SKM-1 treated with dmso at 0.1 percent for 144 hours (cell line): Measurements from ENCODE around the gene CNIH2.
"Not testable (repeated sequence)": the region's sequence is repeated elsewhere in the genome, so short reads cannot be mapped to it uniquely, and the experiment has no call there.

Source experiments
- DNase-seq: peaks from one replicate; lab custom pipeline; 2025; ENCODE audit not compliant: unreplicated experiment; lab: John Stamatoyannopoulos, UW

Gene CNIH2

GRCh38 chr11:66275984-66276612 is 1.9 kb upstream of the CNIH2 start:
- no peak for DNase-seq

DNA sequence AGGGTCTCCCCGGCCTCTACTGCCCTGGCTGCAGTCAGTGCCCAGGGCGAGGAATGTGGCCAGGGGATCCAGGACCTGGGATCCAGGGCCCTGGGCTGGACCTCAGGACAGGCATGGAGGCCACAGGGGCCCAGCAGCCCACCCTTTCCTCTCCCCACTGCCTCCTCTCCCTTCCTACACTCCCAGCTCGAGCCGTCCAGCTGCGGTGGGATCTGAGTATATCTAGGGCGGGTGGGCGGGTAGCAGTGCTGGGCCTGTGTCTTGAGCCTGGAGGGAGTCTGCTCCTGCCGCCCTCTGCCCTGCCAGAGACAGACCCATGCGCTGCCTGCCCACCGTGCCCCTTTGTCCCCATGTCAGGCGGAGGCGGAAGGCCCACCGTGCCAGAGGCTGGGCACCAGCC is 1.4 kb upstream of the CNIH2 start:
- DNase-seq: not testable (repeated sequence)

- not testable (repeated sequence) for DNase-seq
Measured at GRCh38 chr11:66277064-66277463, 911 bp upstream of the CNIH2 start.

DNA sequence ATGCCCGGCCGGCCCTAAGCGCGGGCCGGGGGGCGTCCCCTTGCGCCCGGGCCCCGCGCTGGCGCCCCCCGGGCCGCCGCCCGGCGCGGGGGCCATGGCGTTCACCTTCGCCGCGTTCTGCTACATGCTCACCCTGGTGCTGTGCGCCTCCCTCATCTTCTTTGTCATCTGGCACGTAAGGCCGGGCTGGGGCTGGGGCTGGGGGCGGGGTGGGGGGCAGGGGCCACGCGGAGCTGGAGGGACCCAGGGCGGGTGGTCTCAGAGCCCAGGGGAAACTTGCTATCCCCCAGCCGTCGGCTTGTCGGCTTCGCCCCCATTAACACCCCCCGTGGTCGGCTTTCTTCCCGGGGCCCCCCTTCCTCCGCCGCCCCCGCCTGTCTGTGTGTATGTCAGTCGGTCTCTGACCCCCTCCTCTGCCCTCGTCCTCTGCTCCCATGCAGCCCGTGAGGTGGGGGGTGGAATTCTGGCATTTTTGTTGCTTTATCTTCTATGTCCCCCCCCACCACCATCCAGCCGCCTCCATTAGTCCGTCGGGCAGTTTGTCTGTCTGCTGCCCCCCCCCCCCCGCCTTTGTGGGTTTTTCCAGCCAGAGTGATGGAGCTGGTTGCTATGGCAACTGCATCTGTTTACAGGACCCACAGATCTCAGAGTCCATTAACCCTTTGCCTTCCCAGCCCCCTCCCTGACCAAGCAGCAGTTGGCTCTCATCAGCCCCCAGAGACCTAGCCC is 552 bp downstream of the CNIH2 start:
- DNase-seq: no peak

- DNase-seq: no peak
Measured at GRCh38 chr11:66279092-66279734, 1.2 kb downstream of the CNIH2 start.

- DNase-seq: no peak
Measured at GRCh38 chr11:66280428-66280827, 2.5 kb downstream of the CNIH2 start.

DNA sequence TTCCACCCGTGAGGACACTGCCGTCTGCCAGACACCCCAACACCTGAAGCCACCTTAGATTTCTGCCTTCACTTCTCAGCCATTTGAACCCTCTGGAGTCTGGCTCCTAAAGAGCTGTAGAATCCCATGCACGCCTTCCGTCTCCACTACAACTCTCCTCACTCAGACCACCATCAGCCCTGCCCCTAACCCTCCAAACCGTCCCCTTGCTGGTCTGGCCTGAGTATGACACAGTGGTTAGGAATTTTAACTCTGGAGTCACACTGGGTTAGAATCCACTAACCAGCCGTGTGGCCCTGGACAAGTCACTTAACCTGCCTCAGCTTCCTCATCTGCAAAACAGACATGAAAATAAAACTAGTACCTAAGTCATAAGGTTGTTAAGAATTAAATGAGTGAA is 3.0 kb downstream of the CNIH2 start:
- DNase-seq: no peak

DNA sequence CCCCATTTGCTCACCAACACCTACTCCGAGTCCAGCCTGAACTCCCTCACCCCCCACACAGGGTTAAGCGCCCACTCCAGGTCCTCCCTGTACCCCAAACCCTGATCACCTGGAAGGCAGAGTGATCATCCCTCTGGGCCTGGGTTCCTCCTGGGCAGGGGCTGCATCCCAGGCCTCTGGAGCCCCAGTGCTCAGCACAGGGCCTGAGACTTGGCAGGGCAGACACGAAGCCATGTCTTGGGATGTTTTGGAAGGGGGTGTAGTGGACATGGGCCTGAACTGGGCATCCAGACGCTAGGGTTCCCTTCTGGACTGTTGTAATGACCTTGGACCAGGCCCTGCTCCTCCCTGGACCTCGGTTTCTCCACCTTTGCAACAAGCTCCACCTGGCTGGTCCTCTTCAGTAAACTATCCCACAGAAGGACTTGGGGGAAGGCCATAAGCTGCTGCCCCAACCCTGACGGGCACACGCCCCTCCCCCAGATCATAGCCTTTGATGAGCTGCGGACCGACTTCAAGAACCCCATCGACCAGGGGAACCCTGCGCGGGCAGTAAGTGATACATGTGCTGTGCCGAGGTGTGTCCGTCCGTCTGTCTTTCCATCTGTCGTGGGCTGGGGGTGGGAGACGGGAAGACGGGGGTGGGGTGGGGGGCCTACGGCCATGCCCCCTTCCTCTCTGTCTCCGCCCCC is 3.9 kb downstream of the CNIH2 start:
- DNase-seq: no peak

DNA sequence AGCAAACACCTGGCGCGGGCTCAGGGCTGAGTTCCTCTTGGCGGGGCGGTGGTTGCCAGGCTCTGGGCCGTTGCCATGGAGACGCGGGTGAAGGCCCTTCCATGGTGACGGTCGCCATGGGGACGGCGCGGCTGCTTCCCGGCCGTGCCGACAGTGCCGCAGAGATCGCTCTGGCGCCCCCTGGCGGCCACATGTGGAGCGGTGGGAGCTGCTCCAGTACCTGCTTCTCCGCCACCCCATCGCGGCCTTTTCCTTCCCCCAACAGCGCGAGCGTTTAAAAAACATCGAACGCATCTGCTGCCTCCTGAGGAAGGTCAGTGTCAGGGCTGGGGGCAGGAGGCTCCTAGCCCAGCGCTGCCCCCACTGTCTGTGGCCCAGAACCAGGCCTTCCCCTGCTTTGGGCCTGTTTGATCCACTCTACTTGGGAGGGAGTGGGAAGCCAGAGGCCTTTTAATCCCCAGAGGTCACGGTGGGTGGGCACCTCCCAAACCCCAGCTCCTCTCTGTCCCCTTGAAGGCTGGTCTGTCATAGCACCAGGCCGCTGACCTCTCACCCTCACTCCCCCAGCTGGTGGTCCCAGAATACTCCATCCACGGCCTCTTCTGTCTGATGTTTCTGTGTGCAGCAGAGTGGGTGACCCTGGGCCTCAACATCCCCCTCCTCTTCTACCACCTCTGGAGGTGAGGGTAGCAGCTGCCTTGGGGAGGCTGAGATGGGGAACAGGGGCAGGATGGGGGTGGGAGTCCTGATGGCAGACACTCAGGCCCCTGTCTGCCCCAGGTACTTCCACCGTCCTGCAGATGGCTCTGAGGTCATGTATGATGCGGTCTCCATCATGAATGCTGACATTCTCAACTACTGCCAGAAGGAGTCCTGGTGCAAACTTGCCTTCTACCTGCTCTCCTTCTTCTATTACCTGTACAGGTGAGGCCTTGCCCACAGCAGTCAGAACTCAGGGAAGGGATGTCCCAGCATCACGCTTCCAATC is 4.8 kb downstream of the CNIH2 start:
- peak; percentile 93 for DNase-seq

DNA sequence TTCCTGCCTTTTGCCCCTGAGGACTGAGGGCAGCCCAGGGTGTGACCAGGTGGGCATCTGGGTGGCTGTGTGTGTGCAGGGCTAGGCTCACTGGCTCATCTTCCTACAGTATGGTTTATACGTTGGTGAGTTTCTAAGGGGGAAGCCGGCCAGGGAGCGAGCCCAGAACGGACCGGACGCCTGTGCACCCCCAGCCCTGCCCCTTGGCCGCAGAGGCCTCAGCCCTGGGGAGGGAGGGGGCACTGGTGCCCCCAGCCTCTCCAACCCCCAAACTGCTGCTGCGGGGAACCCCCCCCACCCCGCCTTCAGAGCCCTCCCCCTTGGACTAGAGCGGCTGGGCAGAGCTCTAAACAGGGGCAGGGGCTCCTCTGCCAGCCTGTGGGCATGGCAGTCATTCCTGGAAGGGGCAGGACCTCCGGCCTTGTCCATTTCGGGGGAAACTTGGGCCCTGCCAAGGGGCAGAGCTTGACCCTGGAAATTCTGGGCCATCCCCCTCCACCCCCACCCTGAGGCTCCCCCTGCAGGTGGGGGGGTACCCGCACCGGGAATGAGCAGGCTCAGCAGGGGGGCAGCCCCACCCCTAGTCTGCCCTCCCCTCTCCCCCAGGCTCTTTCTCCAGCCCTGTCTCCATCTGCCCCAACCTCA is 5.6 kb downstream of the CNIH2 start:
- DNase-seq: no peak

- DNase-seq: no peak
Measured at GRCh38 chr11:66284526-66285078, 6.6 kb downstream of the CNIH2 start.

- DNase-seq: no peak
Measured at GRCh38 chr11:66285250-66285947, 7.4 kb downstream of the CNIH2 start.

DNA sequence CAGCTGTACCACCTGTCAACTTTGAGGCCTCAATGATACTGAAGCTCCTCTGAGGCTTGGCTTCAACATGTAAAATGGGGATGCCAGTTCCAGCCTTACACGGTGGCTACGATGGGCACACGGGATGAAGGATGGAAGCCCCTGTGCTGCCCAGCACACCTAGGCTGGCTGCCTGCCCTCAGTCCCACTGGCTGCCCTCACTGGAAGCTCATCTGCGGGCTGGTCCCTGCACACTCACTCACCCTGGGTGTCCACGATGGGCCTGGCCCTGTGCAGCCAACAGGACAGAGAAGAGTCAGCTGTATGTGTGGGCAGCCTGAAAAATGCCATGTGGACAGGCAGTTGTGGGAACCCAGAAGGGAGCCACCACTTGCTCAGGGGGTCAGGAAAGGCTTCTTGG is 8.7 kb downstream of the CNIH2 start:
- no peak for DNase-seq

- no peak for DNase-seq
Measured at GRCh38 chr11:66287211-66287888, 9.4 kb downstream of the CNIH2 start.

GRCh38 chr11:66287889-66288670 is 10.1 kb downstream of the CNIH2 start:
- DNase-seq: no peak

- DNase-seq: peak; percentile 98
Measured at GRCh38 chr11:66288671-66289547, 10.9 kb downstream of the CNIH2 start, which contains the start of gene YIF1A. YIF1A (minus strand) TSS chr11:66289143; CDS start chr11:66288985, 158 bp downstream.
